Osteocyte (in vitro differentiated cells): ENCODE results near the gene NUDT4B. TPM values are rescaled to one million over a fixed set of nuclear protein-coding genes. Genes with fewer than 3 reads are reported as not detected.
"Not testable (repeated sequence)": the region's sequence is repeated elsewhere in the genome, so short reads cannot be mapped to it uniquely, and the experiment has no call there.

Source experiments
- DNase-seq: peaks from one replicate; pipeline ENCODE4 v3.0.0; 2021; ENCODE audit warnings: mixed read lengths; ENCODE audit not compliant: unreplicated experiment; ENCODE audit errors: extremely low spot score
- H3K27ac Mint-ChIP-seq: one replicate; pipeline ENCODE4 v1.8.0; 2021; ENCODE audit warnings: mild to moderate bottlenecking, mixed read lengths; ENCODE audit not compliant: unreplicated experiment
- H3K27me3 Mint-ChIP-seq: one replicate; pipeline ENCODE4 v1.8.0; 2021; ENCODE audit warnings: mixed read lengths; ENCODE audit not compliant: unreplicated experiment
- H3K36me3 Mint-ChIP-seq: one replicate; pipeline ENCODE4 v1.8.0; 2021; ENCODE audit warnings: mixed read lengths; ENCODE audit not compliant: unreplicated experiment
- H3K4me1 Mint-ChIP-seq: one replicate; pipeline ENCODE4 v1.8.0; 2021; ENCODE audit warnings: mixed read lengths; ENCODE audit not compliant: unreplicated experiment
- H3K4me3 Mint-ChIP-seq: one replicate; pipeline ENCODE4 v1.8.0; 2021; ENCODE audit warnings: mild to moderate bottlenecking, moderate library complexity, mixed read lengths; ENCODE audit not compliant: unreplicated experiment
- H3K9me3 Mint-ChIP-seq: one replicate; pipeline ENCODE4 v1.8.0; 2021; ENCODE audit warnings: mixed read lengths; ENCODE audit not compliant: unreplicated experiment
- total RNA-seq: library from RNA; stranded (reverse); gene quantifications from 2 replicates; pipeline ENCODE4 v1.2.1, GENCODE V29; 2021

The NUDT4B gene
- total RNA-seq, 1 donor from 2014 or later, result not detected

DNA sequence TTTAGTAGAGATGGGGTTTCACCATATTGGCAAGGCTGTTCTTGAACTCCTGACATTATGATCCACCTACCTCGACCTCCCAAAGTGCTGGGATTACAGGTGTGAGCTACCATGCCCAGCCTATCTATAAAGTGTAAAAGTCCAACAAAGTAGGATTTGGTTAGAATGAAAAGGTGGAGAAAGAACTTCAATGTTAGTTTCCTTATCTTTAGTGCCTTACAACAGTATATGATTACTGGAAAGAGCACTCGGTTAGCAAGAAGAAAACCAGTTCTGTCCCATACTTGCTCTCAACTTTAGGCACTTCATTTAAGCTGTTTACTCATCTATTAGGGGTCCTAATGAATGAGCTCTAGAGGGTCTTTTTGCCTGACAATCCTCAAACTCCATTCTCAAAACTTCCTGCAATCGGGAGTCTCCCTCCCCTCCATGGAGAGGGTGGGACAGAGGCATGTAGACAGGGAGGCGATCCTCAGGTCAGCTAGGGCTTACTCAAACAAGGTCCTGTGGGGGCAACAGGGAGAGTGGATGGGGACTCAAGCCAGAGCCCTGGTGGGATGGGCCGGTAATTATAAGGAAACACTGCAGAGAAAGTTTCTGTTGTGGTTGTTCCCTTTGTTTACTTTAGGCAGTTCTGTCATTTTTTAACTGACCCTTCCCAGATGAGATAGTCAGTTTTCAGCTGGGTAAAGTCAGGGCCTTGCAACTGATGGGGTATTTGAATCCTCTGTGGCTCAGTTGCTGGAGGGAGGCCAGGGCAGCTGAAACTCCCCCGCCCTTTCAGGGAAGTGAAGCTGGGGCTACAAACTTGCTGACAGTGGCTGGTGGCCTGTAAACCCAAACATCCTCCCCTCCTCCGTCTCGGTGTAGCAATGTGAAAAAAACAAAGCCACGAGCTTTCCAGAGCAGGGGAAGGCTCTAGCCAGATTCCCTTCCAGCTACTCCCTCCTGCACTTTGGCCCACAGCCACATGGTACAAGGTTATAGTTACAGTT is 4.6 kb upstream of the NUDT4B start:
- H3K36me3 Mint-ChIP-seq, H3K4me3 Mint-ChIP-seq, DNase-seq, H3K27ac Mint-ChIP-seq, H3K27me3 Mint-ChIP-seq, H3K4me1 Mint-ChIP-seq, H3K9me3 Mint-ChIP-seq: not testable (repeated sequence)

DNA sequence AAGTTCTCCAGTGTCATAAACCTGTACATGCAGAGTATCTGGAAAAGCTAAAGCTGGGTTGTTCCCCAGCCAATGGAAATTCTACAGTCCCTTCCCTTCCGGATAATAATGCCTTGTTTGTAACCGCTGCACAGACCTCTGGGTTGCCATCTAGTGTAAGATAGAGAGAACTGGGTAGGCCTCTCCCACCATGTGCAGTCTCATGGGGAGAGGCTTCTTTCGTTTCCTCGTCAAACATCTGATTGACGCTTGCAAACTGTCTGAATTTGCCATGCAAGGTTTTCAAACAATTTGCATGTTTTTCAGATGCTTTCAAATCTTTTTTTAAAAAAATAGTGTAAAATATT is 734 bp downstream of the NUDT4B start:
- H3K4me1 Mint-ChIP-seq, H3K27me3 Mint-ChIP-seq, H3K27ac Mint-ChIP-seq, H3K36me3 Mint-ChIP-seq, H3K4me3 Mint-ChIP-seq, DNase-seq, H3K9me3 Mint-ChIP-seq: not testable (repeated sequence)

DNA sequence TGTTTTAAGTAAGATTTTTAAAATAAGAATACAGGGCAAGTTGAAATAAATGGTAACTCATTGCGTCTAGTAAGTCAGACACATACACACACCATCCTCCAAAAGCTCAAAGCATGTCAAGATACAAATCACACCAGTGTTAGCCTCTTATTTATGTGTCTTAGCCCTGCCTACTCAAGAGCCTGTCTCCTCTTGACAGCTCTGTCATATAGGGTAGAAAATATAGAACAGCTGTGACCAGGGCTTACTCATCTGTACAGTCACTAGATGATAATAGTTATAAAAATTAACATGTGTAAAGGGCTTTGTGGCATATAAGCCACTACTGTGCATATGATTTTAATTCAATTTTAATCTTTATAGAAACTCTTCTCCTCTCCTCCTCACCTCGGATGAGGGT is 7.7 kb downstream of the NUDT4B start:
- DNase-seq, H3K9me3 Mint-ChIP-seq, H3K4me1 Mint-ChIP-seq, H3K27me3 Mint-ChIP-seq, H3K4me3 Mint-ChIP-seq, H3K36me3 Mint-ChIP-seq, H3K27ac Mint-ChIP-seq: not testable (repeated sequence)

DNA sequence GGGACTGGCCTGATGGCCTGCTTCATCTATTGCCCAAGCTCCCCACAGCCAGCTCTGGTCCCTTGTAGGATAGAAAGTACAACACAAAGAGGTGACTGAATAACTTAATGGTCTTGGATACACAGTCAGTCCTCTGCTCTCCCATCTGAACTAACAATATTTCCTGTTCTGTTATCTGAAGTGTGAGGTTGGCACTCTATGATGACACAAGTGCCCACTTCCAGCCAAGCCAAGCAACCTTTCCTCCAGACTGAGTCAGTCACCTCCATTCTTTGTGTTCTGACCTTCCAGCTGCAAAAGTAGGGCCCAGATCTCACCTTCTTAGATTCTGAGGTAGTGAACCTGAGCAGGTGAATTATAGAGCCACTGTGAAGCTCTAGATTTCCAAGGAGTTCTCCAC is 8.9 kb downstream of the NUDT4B start:
- H3K4me3 Mint-ChIP-seq, DNase-seq, H3K9me3 Mint-ChIP-seq, H3K27ac Mint-ChIP-seq, H3K36me3 Mint-ChIP-seq, H3K27me3 Mint-ChIP-seq, H3K4me1 Mint-ChIP-seq: not testable (repeated sequence)

DNA sequence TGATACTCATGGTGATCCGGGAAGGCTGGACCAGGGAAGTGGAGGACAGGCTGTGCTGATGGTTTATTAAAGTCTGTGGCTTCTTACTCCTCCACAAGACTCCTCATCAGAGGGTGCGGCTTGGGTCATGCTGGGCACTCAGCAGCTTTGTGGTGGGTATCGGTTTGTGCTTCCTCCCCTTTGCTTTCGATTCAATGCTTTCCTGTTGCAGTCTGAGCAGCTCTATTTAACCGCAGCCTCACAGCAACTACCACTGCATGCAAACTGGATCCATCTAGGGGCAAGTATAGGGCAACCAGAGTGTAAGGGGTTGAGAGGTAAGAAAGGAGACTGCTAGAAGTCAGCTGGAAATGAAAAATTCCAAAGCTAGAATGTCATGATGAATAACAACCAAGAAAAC is 9.8 kb downstream of the NUDT4B start:
- not testable (repeated sequence) for H3K4me3 Mint-ChIP-seq, H3K4me1 Mint-ChIP-seq

DNA sequence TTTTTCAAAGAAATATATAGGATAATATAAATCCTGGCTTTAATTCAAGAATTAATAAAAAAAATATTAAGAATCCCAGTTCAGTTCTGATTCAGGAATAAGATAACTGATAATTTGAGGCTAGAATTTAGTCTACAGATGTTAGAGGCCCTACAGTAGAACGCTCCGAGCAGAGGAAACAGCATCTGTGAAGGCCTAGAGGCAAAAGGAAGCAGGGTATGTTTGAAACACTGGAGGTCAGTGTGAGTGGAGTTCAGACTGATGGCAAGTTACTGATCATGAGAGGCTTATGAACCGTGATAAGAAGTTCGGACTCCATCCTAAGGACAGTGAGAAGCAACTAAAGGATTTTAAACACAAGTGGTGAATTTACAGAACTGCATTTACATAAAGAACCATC is 10.4 kb downstream of the NUDT4B start:
- not testable (repeated sequence) for H3K9me3 Mint-ChIP-seq, H3K27ac Mint-ChIP-seq, H3K4me1 Mint-ChIP-seq, H3K27me3 Mint-ChIP-seq, H3K4me3 Mint-ChIP-seq, H3K36me3 Mint-ChIP-seq, DNase-seq

More for the DNA sequence above, 9.8 kb downstream of the NUDT4B start:
- H3K27ac Mint-ChIP-seq, H3K27me3 Mint-ChIP-seq, H3K9me3 Mint-ChIP-seq, DNase-seq, H3K36me3 Mint-ChIP-seq: not testable (repeated sequence)

DNA sequence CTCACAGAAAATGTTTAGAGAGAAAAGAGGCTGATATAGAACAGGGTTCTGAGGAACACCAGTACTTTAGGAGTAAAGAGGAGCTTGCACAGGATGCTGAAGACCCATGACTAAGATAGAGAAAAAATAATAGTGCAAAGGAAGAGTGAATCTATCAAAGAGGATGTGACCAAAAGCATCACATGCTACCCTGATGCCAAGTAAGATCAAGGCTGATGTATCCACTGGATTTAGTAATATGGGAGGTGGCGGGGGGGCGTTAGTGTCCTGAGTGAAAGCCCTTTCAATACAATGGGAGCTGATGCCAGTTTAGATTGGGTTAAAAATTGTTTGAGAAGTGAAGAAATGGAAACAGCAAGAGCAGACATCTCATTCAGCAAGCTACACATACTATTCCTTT is 11.2 kb downstream of the NUDT4B start:
- peak; percentile 10 for DNase-seq
- not testable (repeated sequence) for H3K4me3 Mint-ChIP-seq, H3K9me3 Mint-ChIP-seq, H3K4me1 Mint-ChIP-seq, H3K27ac Mint-ChIP-seq, H3K27me3 Mint-ChIP-seq, H3K36me3 Mint-ChIP-seq

DNA sequence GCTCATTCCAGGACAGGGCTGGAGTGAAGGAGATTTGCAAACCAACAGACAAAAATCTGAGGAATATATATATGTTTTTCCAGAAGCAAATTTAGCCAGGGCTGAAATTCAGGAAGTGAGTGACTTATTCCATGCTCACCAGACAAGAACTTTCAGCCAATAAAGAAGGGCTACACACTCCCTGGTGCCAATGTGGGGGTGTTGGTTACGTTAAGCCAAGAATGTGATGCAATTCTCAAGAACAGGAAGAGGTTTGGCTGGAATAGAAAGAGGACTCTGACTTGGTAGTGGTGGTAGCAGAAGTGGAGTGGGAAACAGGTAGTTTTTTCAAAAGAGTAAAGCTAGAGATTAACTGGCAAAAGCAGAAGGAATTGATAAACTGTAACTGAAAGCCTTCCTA is 11.6 kb downstream of the NUDT4B start:
- not testable (repeated sequence) for H3K4me3 Mint-ChIP-seq, H3K27ac Mint-ChIP-seq, H3K36me3 Mint-ChIP-seq, H3K9me3 Mint-ChIP-seq, H3K27me3 Mint-ChIP-seq, DNase-seq, H3K4me1 Mint-ChIP-seq

DNA sequence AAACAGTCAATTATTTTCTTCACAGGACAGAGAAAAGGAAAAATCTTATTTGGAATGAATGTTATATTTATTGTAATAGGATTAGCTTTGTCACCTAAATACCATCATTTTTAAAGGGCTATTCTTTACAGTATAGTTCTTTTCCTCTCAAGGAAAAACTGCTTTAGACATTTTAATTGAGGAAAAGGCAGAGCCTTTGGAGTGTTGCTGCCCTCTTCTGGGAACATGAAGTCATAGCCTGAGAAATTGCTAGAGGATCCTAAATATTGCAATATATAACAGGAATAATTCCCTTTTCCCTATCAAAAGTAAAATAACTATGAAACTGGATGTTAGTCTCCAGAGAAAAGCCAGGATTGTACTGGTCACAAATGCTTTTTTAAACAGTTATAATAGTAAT is 12.8 kb downstream of the NUDT4B start:
- H3K4me3 Mint-ChIP-seq, H3K36me3 Mint-ChIP-seq, H3K4me1 Mint-ChIP-seq, DNase-seq, H3K9me3 Mint-ChIP-seq, H3K27ac Mint-ChIP-seq, H3K27me3 Mint-ChIP-seq: not testable (repeated sequence)

DNA sequence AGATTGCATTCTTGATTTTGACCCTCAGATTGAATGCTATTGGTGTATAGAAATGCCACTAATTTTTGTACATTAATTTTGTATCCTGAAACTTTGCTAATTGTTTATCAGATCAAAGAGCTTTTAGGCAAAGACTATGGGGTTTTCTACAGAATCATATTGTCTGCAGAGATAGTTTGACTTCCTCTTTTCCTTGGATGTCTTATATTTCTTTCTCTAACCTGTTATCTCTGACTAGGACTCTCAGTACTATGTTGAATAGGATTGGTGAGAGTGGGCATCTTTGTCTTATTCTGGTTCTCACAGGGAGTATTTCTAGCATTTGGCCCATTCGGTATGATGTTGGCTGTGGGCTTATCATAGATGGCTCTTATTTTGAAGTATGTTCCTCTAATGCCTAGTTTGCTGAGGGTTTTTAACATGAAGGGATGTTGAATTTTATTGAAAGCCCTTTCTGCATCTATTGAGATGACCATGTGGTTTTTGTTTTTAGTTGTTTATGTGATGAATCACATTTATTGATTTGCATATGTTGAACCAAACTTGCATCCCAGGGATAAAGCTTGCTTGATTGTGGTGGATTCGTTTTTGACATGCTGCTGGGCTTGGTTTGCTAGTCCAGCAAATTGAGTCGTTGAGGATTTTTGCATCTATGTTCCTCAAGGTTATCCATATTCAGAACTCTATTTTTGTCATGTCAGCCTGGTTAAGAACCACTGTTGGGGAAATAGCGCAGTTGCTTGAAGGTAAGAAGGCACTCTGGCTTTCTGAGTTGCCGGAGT is 16.9 kb downstream of the NUDT4B start:
- not testable (repeated sequence) for H3K4me1 Mint-ChIP-seq, H3K4me3 Mint-ChIP-seq, H3K27ac Mint-ChIP-seq, H3K9me3 Mint-ChIP-seq, H3K27me3 Mint-ChIP-seq, H3K36me3 Mint-ChIP-seq, DNase-seq

DNA sequence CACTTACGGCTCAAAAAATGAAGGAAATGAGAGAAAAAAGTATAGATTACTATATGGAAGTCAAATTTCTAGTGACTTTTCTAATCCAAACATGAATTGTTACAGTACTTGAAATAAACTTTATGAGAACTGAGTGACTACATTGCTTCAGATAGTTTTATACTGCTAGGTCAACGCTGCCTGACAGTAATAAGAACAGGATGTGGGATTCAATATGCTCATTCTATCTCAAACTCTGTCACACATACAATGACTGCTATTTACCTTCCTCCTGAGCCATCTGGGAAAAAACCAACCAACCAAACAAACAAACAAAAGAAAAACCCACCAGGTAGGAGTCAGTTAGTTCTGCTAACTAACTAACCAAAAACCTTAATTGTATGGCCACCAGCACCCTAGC is 20.0 kb downstream of the NUDT4B start:
- not testable (repeated sequence) for H3K4me1 Mint-ChIP-seq, H3K27ac Mint-ChIP-seq, H3K4me3 Mint-ChIP-seq

DNA sequence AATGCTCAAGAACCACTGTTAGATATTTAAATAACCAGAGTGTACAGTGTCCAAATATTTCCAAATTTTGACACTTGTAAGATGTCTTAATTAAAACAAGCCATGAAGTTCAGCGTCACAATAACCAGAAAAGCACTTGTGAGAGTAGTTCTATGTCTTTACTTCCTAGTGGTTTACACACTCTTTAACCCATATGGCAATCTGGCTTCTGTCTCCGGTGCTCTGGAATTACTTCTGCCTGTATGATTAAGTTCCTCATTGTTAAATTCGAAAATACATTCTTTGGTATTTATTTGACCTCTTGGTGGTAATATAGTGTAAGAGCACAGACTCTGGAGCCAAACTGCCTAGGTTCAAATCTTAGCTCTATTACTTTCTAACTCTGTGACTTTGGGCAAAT is 20.9 kb downstream of the NUDT4B start:
- H3K27ac Mint-ChIP-seq, H3K4me3 Mint-ChIP-seq, H3K27me3 Mint-ChIP-seq, H3K36me3 Mint-ChIP-seq, H3K4me1 Mint-ChIP-seq, DNase-seq, H3K9me3 Mint-ChIP-seq: not testable (repeated sequence)

More for the DNA sequence above, 20.0 kb downstream of the NUDT4B start:
- H3K36me3 Mint-ChIP-seq, H3K27me3 Mint-ChIP-seq, H3K9me3 Mint-ChIP-seq, DNase-seq: not testable (repeated sequence)
